Brain microvascular endothelial cell (primary cell): ENCODE measurements around the gene BOLA2B.
A peak's percentile ranks its signal among the peaks of the same experiment; 100 is the strongest.
"Not testable (repeated sequence)": the region's sequence is repeated elsewhere in the genome, so short reads cannot be mapped to it uniquely, and the experiment has no call there.

Source experiments
- DNase-seq: peaks from one replicate; pipeline ENCODE4 v3.0.0-alpha.2; 2020
- H3K27ac ChIP-seq: fragments of 250-450 bp; sonication (Bioruptor Pico); 2 replicates; pipeline ENCODE4 v1.5.1; 2020; ENCODE audit warnings: mild to moderate bottlenecking, moderate library complexity
- H3K27me3 ChIP-seq: fragments of 250-450 bp; sonication (Bioruptor Pico); replicated peaks from 2 replicates; pipeline ENCODE4 v1.5.1; 2020; ENCODE audit warnings: mild to moderate bottlenecking
- H3K36me3 ChIP-seq: fragments of 250-450 bp; sonication (Bioruptor Pico); replicated peaks from 2 replicates; pipeline ENCODE4 v1.5.1; 2020; ENCODE audit warnings: mild to moderate bottlenecking
- H3K4me3 ChIP-seq: 2 replicates; pipeline ENCODE4 v1.5.1; 2011; ENCODE audit warnings: low read depth, mild to moderate bottlenecking, control low read depth, low read length, moderate library complexity
- in situ Hi-C: cut with HindIII; loops from 2 replicates; pipeline ENCODE4 v1.10.0; 2017; ENCODE audit warnings: low sequenced_read_pairs, low pct_ligation_motif_present

BOLA2B gene

DNA sequence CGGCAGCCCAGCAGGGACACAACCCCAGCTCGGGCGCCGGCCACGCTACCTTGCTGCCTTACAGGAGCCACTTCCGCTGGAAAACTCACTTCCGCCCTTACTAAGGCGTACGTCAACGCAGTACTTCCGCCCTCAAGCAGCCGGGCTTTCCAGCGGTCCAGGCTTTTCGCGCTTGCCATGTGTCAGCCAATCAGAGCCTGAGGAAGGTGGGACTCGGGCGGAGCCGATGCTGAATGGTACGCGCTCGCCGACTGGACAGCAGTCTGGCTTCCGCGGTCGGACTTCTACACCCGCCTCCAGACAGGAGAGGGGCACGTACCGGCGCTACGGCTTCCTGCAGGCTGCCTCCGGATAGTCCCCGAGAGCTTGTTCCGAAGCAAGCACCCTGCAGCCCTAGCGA is at the start of gene BOLA2B, which contains the start of gene SLX1A:
Gene BOLA2B (minus strand): TSS at position 52 of the 400 bp plus-strand sequence. CDS start 71 bp downstream, outside the sequence.
Gene SLX1A (plus strand): TSS at position 261 of the 400 bp plus-strand sequence. CDS start 210 bp downstream, outside the sequence.
- DNase-seq, H3K27ac ChIP-seq, H3K36me3 ChIP-seq, H3K27me3 ChIP-seq, in situ Hi-C loops: not testable (repeated sequence)
- H3K4me3 ChIP-seq = peak within 1 kb of the TSS; percentile 49

DNA sequence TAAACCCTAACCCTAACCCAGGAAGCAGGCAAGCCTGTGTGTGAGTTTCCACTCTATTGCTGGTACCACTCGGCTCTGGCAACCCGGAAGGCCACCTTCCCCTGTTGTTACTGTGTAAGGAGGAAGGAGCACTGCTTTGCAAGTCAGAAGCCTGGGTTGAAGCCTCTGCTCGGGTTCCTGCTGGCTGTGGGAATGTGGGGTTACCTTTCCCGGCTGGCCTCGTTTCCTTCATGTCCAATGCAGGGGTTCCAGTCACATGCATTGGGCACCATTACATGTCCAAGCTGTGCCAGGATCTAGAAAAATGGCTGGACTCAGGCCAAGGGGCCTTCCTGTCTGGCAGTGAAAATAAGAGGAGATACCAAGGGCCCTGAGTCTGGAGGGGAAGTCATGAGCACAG is 23.6 kb upstream of the BOLA2B start:
- peak; percentile 0 for DNase-seq
- H3K4me3 ChIP-seq, H3K27ac ChIP-seq, in situ Hi-C loops, H3K36me3 ChIP-seq, H3K27me3 ChIP-seq: not testable (repeated sequence)

DNA sequence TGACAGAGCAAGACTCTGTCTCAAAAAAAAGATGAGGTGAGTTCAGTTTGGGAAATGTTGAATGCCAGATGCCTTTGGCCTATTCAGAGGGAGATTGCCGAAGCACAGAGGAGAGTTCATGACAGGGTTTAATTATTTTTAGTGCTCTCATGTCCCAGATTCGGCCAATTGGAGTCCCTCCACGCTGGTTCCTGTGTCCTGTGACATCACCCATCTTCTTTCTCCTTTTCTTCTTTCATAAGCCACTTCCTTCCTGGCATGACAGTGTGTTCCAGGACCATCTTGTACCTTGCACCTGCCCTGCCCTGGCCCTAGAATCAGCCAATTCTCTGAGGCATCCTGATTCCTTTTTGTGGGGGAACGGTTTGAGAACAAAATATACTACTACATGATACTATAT is 17.9 kb upstream of the BOLA2B start:
- DNase-seq, H3K4me3 ChIP-seq, H3K27me3 ChIP-seq, in situ Hi-C loops, H3K27ac ChIP-seq, H3K36me3 ChIP-seq: not testable (repeated sequence)

DNA sequence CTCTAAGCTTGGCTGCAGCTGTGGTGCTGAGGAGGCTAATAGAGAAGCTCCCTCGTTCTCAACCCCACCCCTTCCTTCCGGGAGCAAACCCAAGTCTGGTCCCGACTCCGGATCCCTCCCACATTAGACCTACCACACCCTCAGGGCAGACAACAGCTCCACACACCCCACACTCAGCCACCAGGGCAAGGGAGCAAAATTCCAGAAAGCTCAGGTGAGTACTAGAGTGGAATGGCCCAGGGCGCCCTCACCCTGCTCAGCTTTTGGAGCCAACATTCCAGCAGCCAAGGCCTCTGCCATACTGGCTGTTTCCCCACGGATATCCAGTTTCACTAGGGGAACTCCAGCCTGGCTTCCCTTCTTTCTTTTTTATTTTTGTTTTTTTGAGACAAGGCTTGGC is 15.6 kb upstream of the BOLA2B start:
- H3K4me3 ChIP-seq, H3K36me3 ChIP-seq, H3K27ac ChIP-seq, DNase-seq, H3K27me3 ChIP-seq, in situ Hi-C loops: not testable (repeated sequence)

DNA sequence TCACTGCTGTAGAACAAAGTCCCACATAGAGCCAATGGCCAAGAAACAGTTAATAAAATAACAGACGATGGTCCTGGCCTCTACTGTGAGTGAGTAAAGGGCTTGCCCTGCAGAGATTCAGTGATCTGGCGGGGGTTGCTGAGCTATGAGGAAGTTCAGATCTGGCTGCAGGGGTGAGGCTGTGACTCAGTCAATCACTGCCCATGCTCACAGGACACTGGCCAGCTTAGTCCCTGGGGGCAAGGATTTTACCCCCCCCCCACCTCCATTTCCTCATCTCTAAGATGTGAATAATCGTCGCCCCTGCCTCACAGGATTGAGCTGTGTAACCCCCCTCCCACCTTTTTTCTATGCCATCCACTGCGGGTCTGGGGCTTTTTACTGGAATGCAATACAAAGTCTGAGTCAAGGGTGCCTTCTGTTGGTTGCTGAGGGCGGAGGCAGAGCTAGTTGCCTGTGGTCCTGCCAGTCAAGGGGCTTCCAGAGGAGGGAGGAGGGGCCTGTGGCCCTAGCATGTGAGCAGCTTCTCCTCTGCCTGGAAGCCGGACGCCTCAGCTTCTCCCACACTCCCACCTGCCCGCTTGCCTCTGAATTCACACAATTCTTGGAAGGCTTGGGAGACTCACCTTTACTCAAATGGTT is 13.7 kb upstream of the BOLA2B start:
- H3K27me3 ChIP-seq, in situ Hi-C loops, H3K27ac ChIP-seq, H3K36me3 ChIP-seq, H3K4me3 ChIP-seq: not testable (repeated sequence)
- peak; percentile 74 for DNase-seq

DNA sequence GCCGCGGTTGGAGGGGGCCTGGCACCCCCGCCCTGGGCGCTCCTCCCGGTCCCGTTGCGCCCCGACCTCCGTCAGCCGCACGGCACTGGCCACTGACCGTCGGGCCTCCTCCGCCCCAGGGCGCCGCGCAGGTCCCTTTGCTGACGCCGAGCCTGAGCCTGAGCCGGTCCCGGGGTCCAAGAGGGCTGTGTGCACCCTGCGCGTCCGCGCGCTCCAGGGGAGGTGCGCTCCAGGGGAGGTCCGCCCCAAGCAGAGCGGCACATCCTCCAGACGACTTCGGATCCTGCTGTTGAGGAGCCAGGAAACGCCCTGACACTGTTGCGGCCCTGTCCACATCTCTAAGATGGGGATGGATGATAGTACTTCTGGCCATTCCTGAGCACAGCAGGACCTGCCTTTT is 12.8 kb upstream of the BOLA2B start:
- DNase-seq, H3K36me3 ChIP-seq, H3K4me3 ChIP-seq, H3K27me3 ChIP-seq, H3K27ac ChIP-seq, in situ Hi-C loops: not testable (repeated sequence)

DNA sequence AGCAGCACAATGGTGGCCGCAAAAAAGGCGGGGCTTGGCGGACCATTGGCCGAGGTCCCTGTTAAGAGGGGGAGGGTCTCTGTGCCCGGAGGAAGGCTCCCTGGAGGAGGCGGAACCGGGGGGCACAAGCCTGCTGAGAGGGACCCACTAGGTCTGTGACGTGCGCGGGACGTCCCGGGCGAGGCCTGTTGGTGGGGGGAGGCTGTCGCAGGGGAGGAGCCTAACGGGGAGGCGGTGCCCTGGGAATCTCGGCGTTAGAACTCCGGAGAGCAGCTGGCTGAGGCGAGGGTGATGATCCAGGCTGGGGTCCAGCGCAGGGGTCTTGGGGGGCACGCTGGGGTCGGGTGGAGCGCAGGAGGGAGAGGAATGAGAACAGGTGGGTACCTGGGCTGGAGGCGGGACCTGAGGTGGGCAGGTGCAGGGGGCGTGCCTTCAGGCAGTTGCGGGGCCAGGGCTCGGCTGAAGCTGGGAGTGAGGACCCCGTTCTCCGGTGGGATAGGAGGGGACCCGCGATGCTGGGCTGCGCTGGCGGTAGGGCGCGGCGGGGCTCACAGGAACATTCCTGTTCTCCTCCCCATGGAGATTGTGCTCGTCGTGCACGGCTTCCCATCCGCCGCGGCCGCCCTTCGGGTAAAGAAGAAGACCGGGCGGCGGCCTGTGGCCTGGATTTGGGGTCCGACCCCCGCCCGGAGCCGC is 12.2 kb upstream of the BOLA2B start:
- peak overlapping the region; percentile 45 for H3K4me3 ChIP-seq
- H3K27ac ChIP-seq, H3K36me3 ChIP-seq, in situ Hi-C loops, DNase-seq, H3K27me3 ChIP-seq: not testable (repeated sequence)

DNA sequence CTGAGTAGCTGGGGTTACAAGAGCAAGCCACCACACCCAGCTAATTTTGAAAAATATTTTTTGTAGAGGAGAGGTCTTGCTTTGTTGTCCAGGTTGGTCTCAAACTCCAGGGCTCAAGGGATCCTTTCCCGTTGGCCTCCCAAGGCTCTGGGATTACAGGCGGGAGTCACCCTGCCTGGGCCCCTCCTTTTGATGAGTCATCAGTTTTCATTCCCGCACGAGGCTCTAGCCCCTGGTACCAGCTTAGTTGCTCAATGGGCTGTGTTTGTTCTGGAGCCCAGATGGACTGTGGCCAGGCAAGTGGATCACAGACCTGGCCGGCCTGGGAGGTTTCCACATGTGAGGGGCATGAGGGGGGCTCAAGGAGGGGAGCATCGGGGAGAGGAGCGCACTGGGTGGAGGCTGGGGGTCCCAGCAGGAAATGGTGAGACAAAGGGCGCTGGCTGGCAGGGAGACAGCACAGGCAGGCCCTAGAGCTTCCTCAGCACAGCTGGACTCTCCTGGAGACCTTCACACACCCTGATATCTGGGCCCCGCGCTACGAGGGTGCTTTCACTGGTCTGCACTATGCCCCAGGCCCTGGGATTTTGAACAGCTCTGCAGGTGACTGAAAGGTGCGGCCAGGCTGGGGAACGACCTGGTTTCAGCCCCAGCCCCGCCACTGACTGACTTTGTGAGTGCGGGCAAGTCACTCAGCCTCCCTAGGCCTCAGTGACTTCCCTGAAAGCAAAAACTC is 6.3 kb upstream of the BOLA2B start:
- H3K27me3 ChIP-seq, DNase-seq, H3K4me3 ChIP-seq, H3K36me3 ChIP-seq, H3K27ac ChIP-seq, in situ Hi-C loops: not testable (repeated sequence)

DNA sequence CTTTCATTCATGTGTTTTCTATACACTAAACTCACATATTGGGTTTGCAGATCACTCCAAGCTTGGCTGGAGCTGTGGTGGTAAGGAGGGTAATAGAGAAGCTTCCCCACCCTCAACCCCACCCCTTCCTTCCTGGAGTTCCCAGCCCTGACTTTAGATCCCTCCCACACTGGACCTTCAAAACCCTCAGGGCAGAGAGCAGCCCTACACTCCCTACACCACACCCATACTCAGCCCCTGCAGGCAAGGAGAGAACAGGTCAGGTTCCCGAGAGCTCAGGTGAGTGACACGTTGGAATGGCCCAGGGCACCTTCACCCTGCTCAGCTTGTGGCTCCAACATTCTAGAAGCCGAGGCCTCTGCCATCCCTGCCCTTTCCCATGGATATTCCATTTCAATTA is 5.6 kb upstream of the BOLA2B start, which contains the start of gene SULT1A3:
Gene SULT1A3 (plus strand): TSS at position 207 of the 400 bp plus-strand sequence. CDS start 1,474 bp downstream, outside the sequence.
- DNase-seq, H3K36me3 ChIP-seq, H3K4me3 ChIP-seq, H3K27ac ChIP-seq, H3K27me3 ChIP-seq, in situ Hi-C loops: not testable (repeated sequence)

DNA sequence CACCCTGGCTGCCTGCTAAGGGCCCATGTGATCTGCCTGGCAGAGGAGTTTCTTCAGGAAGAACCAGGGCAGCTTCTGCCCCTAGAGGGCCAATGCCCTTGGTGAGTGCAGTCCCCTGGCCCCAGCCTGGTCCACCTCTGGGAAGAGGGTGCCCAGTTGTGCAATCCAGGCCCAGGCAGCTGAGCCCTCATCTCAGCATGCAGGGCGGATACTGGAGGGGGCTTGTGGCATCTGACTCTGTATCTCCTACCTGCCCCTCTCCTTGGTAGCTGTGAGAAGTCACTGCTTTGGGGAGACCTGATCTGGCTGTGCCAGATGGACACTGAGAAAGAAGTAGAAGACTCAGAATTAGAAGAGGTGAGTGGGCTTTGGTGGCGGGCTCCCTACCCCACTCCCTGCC is 3.5 kb upstream of the BOLA2B start:
- H3K27me3 ChIP-seq, H3K4me3 ChIP-seq, H3K27ac ChIP-seq, H3K36me3 ChIP-seq, in situ Hi-C loops, DNase-seq: not testable (repeated sequence)

DNA sequence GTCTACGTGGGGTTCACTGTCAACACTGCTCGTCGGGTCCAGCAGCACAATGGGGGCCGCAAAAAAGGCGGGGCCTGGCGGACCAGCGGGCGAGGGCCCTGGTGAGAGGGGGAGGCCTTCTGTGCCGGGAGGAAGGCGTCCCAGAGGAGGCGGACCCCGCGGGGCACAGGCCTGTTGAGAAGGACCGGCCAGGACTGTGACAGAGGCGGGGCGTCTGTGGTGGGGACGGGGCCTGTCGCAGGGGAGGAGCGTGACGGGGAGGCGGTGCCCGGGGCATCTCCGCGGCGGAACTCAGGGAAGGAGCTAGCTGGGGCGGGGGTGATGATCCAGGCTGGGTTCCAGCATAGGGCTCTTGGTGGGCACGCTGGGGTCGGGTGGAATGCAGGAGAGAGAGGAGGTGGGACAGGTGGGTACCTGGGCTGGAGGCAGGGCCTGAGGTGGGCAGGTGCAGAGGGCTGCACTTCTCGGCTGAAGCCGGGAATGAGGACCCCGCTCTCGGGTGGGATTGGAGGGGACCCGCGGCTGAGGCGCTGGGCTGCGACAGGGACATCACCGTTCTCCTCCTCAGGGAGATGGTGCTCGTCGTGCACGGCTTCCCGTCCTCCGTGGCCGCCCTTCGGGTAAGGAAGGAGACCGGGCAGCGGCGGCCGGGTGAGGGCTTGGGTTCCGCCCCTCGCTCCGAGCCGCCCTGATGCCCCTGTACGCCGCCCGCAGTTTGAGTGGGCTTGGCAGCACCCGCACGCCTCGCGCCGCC is 883 bp upstream of the BOLA2B start:
- H3K27me3 ChIP-seq, H3K27ac ChIP-seq, H3K36me3 ChIP-seq, DNase-seq, in situ Hi-C loops: not testable (repeated sequence)
- peak overlapping the region; percentile 49 for H3K4me3 ChIP-seq

DNA sequence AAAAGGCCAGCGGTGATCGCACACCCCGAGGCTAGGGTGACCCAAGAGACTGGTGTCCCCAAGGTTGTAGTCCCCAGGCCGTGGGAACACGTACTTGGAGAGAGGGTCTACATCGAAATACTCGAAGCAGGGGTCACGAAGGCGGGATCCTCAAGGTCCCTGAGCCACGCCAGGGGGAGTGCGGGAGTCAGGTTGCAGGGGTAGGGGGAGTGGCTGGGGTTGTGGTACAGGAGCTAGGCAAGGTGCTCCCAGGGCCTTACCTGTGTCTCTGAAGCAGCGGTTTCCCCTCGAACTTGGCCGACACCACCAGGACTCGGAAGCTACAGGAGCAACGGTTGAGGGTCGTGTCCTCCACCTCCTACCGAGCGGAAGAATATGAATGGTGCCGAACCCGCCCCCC is 368 bp downstream of the BOLA2B start:
- H3K27me3 ChIP-seq, H3K36me3 ChIP-seq, in situ Hi-C loops, H3K27ac ChIP-seq, H3K4me3 ChIP-seq, DNase-seq: not testable (repeated sequence)

DNA sequence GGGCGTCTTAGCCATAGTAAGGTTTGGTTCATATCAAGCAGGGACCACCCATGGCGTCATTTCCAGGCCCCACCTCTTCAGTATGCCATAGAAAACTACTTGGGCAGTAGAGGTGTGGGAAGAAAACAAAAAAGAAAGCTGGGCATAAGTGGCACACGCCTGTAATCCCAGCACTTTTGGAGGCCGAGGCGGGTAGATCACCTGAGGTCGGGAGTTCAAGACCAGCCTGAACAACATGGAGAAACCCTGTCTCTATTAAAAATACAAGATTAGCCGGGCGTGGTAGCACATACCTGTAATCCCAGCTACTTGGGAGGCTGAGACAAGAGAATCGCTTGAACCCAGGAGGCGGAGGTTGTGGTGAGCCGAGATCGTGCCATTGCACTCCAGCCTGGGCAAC is 2.3 kb downstream of the BOLA2B start:
- H3K27me3 ChIP-seq, H3K27ac ChIP-seq, H3K36me3 ChIP-seq, in situ Hi-C loops, DNase-seq, H3K4me3 ChIP-seq: not testable (repeated sequence)
